Measurements from ENCODE around the gene TGFBR3. TPM values are rescaled to one million over a fixed set of nuclear protein-coding genes. Genes with fewer than 3 reads are reported as not detected.

Gene TGFBR3
- total and polyA plus RNA-seq, 2 of the 13 experiments (the other 11 are each of a cell fraction or from before 2014, with no cell fraction given) = 76.5 to 195 TPM

- TF ChIP-seq TGIF2 (CRISPR knock-in tag; IDR thresholded peaks at IDR 0.05) = no peak
- TF ChIP-seq PATZ1 (CRISPR knock-in tag; IDR thresholded peaks at IDR 0.05) = no peak
- TF ChIP-seq ZBTB46 (CRISPR knock-in tag; IDR thresholded peaks at IDR 0.05; ENCODE audit: borderline replicate concordance) = no peak
- TF ChIP-seq SP1 (IDR thresholded peaks at IDR 0.05) = no peak
- no peak for TF ChIP-seq SP1 (CRISPR knock-in tag; IDR thresholded peaks at IDR 0.05)
- no peak for TF ChIP-seq ZNF232 (CRISPR knock-in tag; IDR thresholded peaks at IDR 0.05; ENCODE audit: borderline replicate concordance)
- no peak for TF ChIP-seq ZNF20 (CRISPR knock-in tag; IDR thresholded peaks at IDR 0.05)
- TF ChIP-seq RBAK (CRISPR knock-in tag; IDR thresholded peaks at IDR 0.05) = no peak
- no peak for TF ChIP-seq ZNF777 (CRISPR knock-in tag; IDR thresholded peaks at IDR 0.05)
- peak; percentile 45 for TF ChIP-seq NR2F6 (IDR thresholded peaks at IDR 0.05)
- peak; percentile 40 for TF ChIP-seq NR2F6 (CRISPR knock-in tag; IDR thresholded peaks at IDR 0.05)
- no peak for TF ChIP-seq SATB2 (CRISPR knock-in tag; IDR thresholded peaks at IDR 0.05)
- no peak for TF ChIP-seq NFKB2 (CRISPR knock-in tag; IDR thresholded peaks at IDR 0.05; ENCODE audit: borderline replicate concordance)
- no peak for TF ChIP-seq ZBTB14 (CRISPR knock-in tag; IDR thresholded peaks at IDR 0.05)
- TF ChIP-seq SMARCE1 (IDR thresholded peaks at IDR 0.05; ENCODE audit: borderline replicate concordance) = no peak
- no peak for TF ChIP-seq ARNT (IDR thresholded peaks at IDR 0.05)
- TF ChIP-seq ZNF556 (CRISPR knock-in tag; IDR thresholded peaks at IDR 0.05; ENCODE audit: borderline replicate concordance) = no peak; the same call in 1 of the 2 replicates
- TF ChIP-seq SRY (CRISPR knock-in tag; IDR thresholded peaks at IDR 0.05) = no peak
- TF ChIP-seq ZNF18 (CRISPR knock-in tag; IDR thresholded peaks at IDR 0.05; ENCODE audit: insufficient replicate concordance) = no peak
- no peak for TF ChIP-seq ZNF326 (CRISPR knock-in tag; IDR thresholded peaks at IDR 0.05; ENCODE audit: borderline replicate concordance)
Measured at GRCh38 chr1:91827459-91828321, 58.3 kb downstream of the TGFBR3 start (continued).
